Measurements from ENCODE around the gene MGME1. TPM values are rescaled to one million over a fixed set of nuclear protein-coding genes. Genes with fewer than 3 reads are reported as not detected.
A peak's percentile ranks its signal among the peaks of the same experiment; 100 is the strongest.

The MGME1 gene
- total and polyA plus RNA-seq, 2 of the 13 experiments (the other 11 are each of a cell fraction or from before 2014, with no cell fraction given) = 36.7 to 66.6 TPM

DNA sequence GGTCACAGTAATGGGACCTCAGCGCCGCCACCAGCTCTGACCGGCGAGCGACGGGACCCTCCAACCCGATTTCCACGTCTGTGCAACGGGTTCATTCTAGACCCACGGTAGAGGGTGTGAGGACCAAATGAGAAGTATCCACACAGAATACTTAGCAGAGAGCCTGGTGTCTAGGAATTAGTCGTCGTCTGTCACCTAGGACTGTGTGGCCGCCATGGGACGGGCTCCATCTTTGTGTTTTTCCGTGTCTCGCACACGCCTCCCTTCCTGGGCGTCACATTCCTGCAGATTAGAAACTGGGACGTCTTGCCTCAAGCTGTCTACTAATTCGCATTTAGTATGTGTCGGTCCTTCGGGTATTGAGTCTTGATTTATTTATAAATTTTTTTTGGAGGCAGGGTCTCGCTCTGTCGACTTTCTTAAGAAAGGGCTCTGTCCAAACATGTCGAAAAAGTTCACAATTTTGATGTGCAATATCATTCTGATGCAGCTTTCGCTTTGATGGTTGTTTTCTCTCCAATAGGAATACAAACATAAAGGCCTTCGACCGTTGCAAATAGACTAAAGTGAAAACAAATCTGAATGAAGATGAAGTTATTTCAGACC lies 563 bp downstream of the MGME1 start (continued):
- TF ChIP-seq, protein P1, sequence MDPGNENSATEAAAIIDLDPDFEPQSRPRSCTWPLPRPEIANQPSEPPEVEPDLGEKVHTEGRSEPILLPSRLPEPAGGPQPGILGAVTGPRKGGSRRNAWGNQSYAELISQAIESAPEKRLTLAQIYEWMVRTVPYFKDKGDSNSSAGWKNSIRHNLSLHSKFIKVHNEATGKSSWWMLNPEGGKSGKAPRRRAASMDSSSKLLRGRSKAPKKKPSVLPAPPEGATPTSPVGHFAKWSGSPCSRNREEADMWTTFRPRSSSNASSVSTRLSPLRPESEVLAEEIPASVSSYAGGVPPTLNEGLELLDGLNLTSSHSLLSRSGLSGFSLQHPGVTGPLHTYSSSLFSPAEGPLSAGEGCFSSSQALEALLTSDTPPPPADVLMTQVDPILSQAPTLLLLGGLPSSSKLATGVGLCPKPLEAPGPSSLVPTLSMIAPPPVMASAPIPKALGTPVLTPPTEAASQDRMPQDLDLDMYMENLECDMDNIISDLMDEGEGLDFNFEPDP (CRISPR knock-in tag; conservative IDR thresholded peaks at IDR 0.05) = 0 out of 2 replicates have a peak, but pooled peaks have one; percentile 91
- TF ChIP-seq, protein P2, sequence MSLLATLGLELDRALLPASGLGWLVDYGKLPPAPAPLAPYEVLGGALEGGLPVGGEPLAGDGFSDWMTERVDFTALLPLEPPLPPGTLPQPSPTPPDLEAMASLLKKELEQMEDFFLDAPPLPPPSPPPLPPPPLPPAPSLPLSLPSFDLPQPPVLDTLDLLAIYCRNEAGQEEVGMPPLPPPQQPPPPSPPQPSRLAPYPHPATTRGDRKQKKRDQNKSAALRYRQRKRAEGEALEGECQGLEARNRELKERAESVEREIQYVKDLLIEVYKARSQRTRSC (CRISPR knock-in tag; IDR thresholded peaks at IDR 0.05; ENCODE audit: low read depth) = no peak
- TF ChIP-seq KDM6A (CRISPR knock-in tag; IDR thresholded peaks at IDR 0.05; ENCODE audit: low read depth) (no peak), CAMTA2 (CRISPR knock-in tag; IDR thresholded peaks at IDR 0.05; ENCODE audit: borderline replicate concordance) (peak; percentile 82; the same call in 1 of the 2 replicates), ZNF17 (CRISPR knock-in tag; IDR thresholded peaks at IDR 0.05) (0 out of 2 replicates have a peak, but pooled peaks have one; percentile 14), KMT2B (CRISPR knock-in tag; IDR thresholded peaks at IDR 0.05) (no peak), ZNF629 (CRISPR knock-in tag; conservative IDR thresholded peaks at IDR 0.05) (peak; percentile 80)
- TF ChIP-seq, protein P3, sequence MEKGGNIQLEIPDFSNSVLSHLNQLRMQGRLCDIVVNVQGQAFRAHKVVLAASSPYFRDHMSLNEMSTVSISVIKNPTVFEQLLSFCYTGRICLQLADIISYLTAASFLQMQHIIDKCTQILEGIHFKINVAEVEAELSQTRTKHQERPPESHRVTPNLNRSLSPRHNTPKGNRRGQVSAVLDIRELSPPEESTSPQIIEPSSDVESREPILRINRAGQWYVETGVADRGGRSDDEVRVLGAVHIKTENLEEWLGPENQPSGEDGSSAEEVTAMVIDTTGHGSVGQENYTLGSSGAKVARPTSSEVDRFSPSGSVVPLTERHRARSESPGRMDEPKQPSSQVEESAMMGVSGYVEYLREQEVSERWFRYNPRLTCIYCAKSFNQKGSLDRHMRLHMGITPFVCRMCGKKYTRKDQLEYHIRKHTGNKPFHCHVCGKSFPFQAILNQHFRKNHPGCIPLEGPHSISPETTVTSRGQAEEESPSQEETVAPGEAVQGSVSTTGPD (CRISPR knock-in tag; IDR thresholded peaks at IDR 0.05) = peak; percentile 32; the same call in 1 of the 2 replicates
- TF ChIP-seq, protein P4, sequence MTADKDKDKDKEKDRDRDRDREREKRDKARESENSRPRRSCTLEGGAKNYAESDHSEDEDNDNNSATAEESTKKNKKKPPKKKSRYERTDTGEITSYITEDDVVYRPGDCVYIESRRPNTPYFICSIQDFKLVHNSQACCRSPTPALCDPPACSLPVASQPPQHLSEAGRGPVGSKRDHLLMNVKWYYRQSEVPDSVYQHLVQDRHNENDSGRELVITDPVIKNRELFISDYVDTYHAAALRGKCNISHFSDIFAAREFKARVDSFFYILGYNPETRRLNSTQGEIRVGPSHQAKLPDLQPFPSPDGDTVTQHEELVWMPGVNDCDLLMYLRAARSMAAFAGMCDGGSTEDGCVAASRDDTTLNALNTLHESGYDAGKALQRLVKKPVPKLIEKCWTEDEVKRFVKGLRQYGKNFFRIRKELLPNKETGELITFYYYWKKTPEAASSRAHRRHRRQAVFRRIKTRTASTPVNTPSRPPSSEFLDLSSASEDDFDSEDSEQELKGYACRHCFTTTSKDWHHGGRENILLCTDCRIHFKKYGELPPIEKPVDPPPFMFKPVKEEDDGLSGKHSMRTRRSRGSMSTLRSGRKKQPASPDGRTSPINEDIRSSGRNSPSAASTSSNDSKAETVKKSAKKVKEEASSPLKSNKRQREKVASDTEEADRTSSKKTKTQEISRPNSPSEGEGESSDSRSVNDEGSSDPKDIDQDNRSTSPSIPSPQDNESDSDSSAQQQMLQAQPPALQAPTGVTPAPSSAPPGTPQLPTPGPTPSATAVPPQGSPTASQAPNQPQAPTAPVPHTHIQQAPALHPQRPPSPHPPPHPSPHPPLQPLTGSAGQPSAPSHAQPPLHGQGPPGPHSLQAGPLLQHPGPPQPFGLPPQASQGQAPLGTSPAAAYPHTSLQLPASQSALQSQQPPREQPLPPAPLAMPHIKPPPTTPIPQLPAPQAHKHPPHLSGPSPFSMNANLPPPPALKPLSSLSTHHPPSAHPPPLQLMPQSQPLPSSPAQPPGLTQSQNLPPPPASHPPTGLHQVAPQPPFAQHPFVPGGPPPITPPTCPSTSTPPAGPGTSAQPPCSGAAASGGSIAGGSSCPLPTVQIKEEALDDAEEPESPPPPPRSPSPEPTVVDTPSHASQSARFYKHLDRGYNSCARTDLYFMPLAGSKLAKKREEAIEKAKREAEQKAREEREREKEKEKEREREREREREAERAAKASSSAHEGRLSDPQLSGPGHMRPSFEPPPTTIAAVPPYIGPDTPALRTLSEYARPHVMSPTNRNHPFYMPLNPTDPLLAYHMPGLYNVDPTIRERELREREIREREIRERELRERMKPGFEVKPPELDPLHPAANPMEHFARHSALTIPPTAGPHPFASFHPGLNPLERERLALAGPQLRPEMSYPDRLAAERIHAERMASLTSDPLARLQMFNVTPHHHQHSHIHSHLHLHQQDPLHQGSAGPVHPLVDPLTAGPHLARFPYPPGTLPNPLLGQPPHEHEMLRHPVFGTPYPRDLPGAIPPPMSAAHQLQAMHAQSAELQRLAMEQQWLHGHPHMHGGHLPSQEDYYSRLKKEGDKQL (CRISPR knock-in tag; IDR thresholded peaks at IDR 0.05; ENCODE audit: low read depth) = no peak
- TF ChIP-seq, protein P5, sequence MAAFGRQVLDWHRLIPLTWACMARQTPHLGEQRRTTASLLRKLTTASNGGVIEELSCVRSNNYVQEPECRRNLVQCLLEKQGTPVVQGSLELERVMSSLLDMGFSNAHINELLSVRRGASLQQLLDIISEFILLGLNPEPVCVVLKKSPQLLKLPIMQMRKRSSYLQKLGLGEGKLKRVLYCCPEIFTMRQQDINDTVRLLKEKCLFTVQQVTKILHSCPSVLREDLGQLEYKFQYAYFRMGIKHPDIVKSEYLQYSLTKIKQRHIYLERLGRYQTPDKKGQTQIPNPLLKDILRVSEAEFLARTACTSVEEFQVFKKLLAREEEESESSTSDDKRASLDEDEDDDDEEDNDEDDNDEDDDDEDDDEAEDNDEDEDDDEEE (CRISPR knock-in tag; IDR thresholded peaks at IDR 0.05) = no peak
- TF ChIP-seq, protein P6, sequence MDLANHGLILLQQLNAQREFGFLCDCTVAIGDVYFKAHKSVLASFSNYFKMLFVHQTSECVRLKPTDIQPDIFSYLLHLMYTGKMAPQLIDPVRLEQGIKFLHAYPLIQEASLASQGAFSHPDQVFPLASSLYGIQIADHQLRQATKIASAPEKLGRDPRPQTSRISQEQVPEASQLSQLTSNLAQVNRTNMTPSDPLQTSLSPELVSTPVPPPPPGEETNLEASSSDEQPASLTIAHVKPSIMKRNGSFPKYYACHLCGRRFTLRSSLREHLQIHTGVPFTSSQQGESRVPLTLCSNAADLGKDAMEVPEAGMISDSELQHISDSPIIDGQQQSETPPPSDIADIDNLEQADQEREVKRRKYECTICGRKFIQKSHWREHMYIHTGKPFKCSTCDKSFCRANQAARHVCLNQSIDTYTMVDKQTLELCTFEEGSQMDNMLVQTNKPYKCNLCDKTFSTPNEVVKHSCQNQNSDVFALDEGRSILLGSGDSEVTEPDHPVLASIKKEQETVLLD (CRISPR knock-in tag; IDR thresholded peaks at IDR 0.05; ENCODE audit: low read depth) = no peak
- TF ChIP-seq, protein P7, sequence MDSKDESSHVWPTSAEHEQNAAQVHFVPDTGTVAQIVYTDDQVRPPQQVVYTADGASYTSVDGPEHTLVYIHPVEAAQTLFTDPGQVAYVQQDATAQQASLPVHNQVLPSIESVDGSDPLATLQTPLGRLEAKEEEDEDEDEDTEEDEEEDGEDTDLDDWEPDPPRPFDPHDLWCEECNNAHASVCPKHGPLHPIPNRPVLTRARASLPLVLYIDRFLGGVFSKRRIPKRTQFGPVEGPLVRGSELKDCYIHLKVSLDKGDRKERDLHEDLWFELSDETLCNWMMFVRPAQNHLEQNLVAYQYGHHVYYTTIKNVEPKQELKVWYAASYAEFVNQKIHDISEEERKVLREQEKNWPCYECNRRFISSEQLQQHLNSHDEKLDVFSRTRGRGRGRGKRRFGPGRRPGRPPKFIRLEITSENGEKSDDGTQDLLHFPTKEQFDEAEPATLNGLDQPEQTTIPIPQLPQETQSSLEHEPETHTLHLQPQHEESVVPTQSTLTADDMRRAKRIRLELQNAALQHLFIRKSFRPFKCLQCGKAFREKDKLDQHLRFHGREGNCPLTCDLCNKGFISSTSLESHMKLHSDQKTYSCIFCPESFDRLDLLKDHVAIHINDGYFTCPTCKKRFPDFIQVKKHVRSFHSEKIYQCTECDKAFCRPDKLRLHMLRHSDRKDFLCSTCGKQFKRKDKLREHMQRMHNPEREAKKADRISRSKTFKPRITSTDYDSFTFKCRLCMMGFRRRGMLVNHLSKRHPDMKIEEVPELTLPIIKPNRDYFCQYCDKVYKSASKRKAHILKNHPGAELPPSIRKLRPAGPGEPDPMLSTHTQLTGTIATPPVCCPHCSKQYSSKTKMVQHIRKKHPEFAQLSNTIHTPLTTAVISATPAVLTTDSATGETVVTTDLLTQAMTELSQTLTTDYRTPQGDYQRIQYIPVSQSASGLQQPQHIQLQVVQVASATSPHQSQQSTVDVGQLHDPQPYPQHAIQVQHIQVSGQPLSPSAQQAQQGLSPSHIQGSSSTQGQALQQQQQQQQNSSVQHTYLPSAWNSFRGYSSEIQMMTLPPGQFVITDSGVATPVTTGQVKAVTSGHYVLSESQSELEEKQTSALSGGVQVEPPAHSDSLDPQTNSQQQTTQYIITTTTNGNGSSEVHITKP (CRISPR knock-in tag; IDR thresholded peaks at IDR 0.05; ENCODE audit: low read depth) = no peak; the same call in 1 of the 2 replicates

Measured in HepG2 (cell line).